ENCODE data around the gene ZBTB7C.

Gene ZBTB7C

DNA sequence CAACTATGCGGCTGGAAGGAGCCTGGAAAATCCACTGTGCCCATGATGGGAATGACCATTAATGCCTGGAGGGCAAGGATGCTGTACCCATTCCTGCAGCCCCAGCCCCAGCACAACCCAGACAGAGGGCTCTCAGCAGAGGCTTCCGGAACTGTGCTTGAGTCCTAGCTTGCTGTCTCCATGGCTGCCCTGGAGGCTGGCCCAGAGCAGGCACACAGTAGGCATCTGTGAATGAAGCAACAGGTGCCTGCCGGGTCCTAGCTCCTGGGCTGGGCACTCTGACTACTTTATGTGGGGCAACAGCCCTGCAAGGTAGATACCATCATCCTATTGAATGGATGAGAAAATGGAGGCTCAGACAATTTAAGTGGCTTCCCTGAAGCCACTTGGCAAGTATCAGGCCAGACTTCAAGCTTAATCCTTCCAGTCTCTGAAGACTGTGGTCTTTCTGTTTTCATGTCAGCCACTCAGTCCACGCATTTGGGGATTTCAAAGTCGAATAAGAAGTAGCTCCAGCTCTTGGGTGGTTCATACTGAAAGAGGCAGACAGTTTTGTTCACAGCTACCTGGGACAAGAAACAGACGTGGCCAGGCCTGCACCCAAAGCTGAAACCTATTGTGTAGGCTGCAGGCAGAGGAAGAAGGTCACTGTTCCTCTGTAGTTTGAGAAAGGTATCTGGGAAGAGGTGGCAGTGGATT lies 237.5 kb downstream of the ZBTB7C start:
- H3K27ac Mint-ChIP-seq = no peak overlapping the region
- no peaks in the 10 kb centered on the region for H3K36me3 Mint-ChIP-seq
- peak; percentile 19 for ATAC-seq
- no peak overlapping the region for H3K4me3 Mint-ChIP-seq
- no peak for DNase-seq (ENCODE audit: low spot score in 2 of 2)
- no peaks in the 10 kb centered on the region for H3K9me3 Mint-ChIP-seq
- H3K4me1 Mint-ChIP-seq = peaks cover 6% of the 10 kb centered on the region

DNA sequence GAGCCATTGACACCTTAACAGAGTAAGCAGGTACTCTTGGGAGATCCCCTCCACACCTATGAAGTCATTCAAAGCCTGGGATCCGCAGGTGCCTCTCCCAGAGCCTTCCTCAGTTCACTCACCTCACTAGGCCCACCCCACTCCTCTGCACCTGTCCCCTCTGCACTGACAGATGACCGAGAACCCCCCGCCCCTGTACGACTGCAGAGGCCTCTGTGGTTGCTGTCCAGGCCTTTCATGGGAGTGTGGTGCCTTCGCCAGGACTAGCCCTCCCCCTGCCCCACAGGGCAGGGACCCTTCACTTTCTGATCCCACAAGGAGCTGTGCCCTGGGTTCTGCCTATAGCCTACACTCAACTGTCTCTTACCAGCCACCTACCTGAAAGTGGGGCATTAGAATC lies 238.5 kb downstream of the ZBTB7C start:
- Mint-ChIP-seq H3K4me3 (no peak overlapping the region), H3K36me3 (no peaks in the 10 kb centered on the region), H3K27ac (no peak overlapping the region), H3K9me3 (no peaks in the 10 kb centered on the region), H3K4me1 (peaks cover 6% of the 10 kb centered on the region)
- ATAC-seq (peak; percentile 11), DNase-seq (ENCODE audit: low spot score in 2 of 2) (no peak)

DNA sequence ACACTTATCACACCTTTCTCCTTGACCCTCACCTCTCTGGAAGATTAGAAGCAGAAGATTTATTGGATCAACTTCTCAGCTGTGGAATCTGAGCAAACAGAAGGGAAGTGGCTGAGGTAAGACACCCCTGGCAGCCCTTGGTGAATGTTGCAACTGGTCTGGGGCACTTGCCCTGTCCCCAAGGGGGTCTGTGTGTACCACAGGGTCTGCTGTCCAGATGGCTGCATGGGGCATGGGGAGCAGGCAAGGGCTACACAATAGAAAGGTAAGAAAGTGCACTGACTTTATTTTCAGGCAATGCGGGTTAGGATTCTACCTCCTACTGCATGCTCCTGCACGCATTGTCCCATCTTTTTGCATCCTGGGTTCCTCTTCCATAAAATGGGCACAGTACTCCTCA lies 240.3 kb downstream of the ZBTB7C start:
- DNase-seq (ENCODE audit: low spot score in 2 of 2) (no peak), ATAC-seq (no peak)
- Mint-ChIP-seq H3K4me1 (peaks cover 6% of the 10 kb centered on the region), H3K9me3 (no peaks in the 10 kb centered on the region), H3K27ac (no peak overlapping the region), H3K4me3 (no peak overlapping the region), H3K36me3 (no peaks in the 10 kb centered on the region)

DNA sequence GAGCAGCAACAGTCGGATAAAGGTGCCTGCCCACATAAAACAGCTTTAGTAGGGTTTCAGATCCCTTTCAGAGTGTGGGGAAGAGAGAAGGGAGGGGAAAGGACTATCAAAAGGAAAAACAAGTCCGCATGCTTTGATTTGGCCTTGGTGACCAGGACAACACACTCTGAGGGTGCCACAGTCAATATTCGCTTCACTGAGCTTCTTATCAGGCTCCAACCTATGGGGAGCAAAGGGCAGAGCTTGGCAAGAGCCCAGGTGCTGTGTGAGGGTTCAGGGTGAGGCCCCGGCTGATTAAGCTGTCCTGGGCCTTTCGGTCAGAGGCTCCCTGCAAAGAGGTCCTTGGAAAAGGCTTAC lies 241.3 kb downstream of the ZBTB7C start:
- Mint-ChIP-seq H3K4me1 (peaks cover 6% of the 10 kb centered on the region), H3K4me3 (no peak overlapping the region), H3K27ac (no peak overlapping the region), H3K36me3 (no peaks in the 10 kb centered on the region), H3K9me3 (no peaks in the 10 kb centered on the region)
- ATAC-seq (no peak), DNase-seq (ENCODE audit: low spot score in 2 of 2) (no peak)

DNA sequence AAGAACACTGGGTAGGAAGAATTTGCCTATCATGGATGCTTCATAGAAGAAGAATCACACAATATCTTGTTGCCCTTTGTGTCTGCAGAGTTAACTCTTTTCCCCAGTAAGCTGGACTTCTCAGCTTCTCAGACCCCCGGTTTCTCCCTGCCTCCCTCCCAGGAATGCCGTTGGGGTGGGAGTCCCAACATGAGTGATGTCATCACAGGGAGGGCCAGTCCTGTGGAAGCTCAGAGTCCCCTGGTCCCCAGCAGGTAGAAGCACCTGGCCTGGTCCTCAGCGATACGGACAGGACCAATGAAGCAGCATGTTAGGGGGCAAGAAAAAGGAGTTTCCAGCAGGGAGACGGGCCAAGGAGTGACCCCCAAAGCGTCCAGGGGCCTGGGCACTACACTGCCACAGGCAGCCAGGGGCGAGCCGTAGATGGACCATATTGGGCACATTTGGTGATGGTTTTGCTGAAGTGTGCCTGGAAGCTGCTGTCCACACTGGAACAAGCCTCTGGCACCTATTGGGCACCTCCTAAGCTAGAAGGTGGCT lies 242.8 kb downstream of the ZBTB7C start:
- H3K36me3 Mint-ChIP-seq = no peaks in the 10 kb centered on the region
- no peak overlapping the region for H3K27ac Mint-ChIP-seq
- no peak for DNase-seq (ENCODE audit: low spot score in 2 of 2)
- ATAC-seq = no peak
- no peaks in the 10 kb centered on the region for H3K9me3 Mint-ChIP-seq
- H3K4me3 Mint-ChIP-seq = no peak overlapping the region
- H3K4me1 Mint-ChIP-seq = peaks cover 6% of the 10 kb centered on the region

DNA sequence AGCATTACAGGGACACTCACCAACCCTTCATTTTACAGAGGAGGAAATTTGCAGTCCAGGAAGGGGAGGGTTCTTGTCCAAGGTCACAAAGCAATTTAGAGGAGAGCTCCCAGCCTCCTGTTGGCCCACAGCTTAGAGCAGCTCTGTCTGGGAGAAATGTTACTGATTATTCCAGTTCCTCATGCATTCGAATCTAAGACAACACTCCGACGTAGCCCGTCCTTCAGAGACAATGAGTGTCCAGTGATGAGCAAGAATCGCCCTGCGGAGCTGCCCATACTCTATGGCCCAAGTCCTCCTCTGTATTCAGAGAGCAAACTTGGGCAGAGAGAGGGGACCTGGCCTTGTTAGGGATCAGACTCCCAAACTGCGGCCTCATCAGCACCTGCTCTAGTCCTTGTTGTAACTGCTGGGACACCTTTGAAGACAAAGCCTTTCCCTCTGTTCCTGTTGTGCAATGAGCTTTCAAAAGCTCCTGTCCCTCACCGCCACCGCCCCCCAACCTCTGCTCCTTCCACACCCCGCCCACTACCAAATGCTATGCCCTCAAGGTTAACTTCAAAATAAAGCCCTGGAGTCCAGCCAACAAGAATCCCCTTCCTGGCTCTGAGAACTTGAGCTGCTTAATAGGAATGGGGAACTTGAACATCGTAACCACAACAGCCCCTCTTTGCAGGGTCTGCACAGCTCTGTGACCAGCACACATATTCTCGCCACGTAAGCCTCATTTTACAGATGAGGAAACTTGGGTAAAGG lies 243.9 kb downstream of the ZBTB7C start:
- Mint-ChIP-seq H3K27ac (no peak overlapping the region), H3K36me3 (no peaks in the 10 kb centered on the region), H3K9me3 (no peaks in the 10 kb centered on the region), H3K4me1 (peaks cover 16% of the 10 kb centered on the region), H3K4me3 (no peak overlapping the region)
- ATAC-seq (no peak), DNase-seq (ENCODE audit: low spot score in 2 of 2) (no peak)

DNA sequence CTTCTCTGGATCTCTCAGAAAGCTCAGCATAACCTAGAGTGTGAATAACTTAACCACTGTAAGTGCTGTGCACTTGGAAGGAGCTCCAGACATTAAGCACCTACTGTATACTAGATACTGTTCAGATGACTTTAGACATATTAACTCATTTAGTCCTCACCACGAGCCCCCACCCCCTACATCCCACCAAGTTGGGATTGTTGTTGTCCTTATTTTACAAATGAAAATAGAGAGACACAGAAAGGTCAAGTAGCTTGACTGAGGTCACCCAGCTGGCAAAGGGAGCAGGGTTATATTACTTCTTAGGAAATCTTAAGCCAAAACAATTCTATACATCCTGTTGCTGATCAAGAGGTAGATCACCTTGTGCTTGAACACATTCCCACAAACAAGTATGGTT lies 244.5 kb downstream of the ZBTB7C start:
- ATAC-seq (no peak), DNase-seq (ENCODE audit: low spot score in 2 of 2) (no peak)
- Mint-ChIP-seq H3K4me3 (no peak overlapping the region), H3K9me3 (no peaks in the 10 kb centered on the region), H3K36me3 (no peaks in the 10 kb centered on the region), H3K27ac (no peak overlapping the region), H3K4me1 (peaks cover 16% of the 10 kb centered on the region)

DNA sequence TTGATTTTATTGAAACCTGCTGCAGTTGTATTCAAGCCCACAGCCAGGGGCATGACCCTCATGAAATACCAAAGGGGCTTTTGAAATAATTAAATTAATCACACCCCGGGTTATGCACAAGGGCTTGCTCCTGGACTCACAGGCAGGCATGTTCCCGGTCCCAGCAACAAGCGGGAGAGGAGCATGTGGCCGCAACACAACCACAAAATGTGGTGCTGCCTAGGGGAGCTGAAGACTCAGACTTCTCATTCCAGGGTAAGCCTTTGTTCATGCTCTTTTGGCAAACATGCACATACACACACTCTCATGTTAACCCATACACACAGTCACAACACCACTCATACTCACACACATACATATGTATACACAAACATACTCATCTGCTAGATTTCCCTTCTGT lies 245.1 kb downstream of the ZBTB7C start:
- Mint-ChIP-seq H3K36me3 (no peaks in the 10 kb centered on the region), H3K4me1 (peaks cover 16% of the 10 kb centered on the region), H3K4me3 (no peak overlapping the region), H3K9me3 (no peaks in the 10 kb centered on the region), H3K27ac (no peak overlapping the region)
- ATAC-seq (no peak), DNase-seq (ENCODE audit: low spot score in 2 of 2) (no peak)

DNA sequence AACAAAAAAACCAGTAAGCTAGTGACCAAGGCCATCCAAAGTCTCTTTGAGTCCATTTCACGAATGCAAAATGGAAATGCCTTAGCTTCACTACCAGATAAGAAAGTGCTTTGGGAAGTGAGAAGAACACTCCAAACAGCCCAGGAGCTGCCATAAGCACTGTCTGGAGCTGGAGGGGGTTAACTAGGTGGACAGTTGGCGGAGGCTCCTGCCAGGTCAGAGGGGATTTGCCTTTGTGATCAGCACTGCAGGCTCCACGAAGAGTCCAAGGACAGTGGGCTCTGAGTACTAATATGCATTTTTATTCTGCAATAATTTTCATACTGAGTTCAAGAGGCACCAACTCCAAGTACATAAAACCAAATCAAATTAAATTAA lies 245.5 kb downstream of the ZBTB7C start:
- peaks cover 16% of the 10 kb centered on the region for H3K4me1 Mint-ChIP-seq
- DNase-seq (ENCODE audit: low spot score in 2 of 2) (no peak), ATAC-seq (no peak)
- no peak overlapping the region for H3K27ac Mint-ChIP-seq
- no peaks in the 10 kb centered on the region for H3K36me3 Mint-ChIP-seq
- no peak overlapping the region for H3K4me3 Mint-ChIP-seq
- no peaks in the 10 kb centered on the region for H3K9me3 Mint-ChIP-seq

DNA sequence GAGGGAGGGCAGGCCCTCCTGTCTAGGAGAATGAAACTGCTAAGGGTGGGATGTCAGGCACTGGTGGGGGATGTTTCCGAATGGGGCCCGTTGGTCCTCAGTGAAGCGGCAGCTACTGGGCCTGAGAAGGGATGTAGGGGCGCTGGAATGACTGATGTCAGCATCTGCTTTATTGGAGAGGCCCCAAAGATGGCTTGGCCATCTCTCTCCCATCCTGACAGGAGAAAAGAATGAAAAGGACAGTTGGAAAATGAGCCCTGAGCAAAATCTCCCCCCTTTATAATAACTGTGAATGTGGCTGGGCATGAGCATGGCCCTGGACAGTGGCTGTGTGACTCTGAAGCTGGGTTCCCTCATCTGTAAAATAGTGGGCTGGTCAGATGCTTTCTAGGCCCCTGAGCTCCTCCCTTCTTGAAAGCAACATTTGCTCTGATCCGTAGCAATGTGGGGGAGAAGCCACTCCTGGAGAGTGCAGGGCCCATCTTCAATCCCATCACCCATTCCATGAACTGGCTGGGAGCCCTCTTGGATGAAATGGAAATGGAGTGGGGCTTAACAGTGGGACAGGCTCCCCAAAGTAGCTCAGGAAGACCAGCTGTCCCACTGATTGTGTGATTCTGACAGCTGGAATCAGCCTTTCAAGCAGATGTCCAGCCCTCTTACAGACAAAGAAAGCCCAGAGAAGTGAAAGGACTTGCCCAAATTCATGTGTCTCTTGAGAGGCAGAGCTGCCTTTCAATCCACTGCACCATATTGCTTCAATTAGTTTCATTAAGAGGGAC lies 246.0 kb downstream of the ZBTB7C start:
- no peak overlapping the region for H3K27ac Mint-ChIP-seq
- H3K9me3 Mint-ChIP-seq = no peaks in the 10 kb centered on the region
- DNase-seq (ENCODE audit: low spot score in 2 of 2) (no peak), ATAC-seq (no peak)
- peaks cover 16% of the 10 kb centered on the region for H3K4me1 Mint-ChIP-seq
- no peaks in the 10 kb centered on the region for H3K36me3 Mint-ChIP-seq
- H3K4me3 Mint-ChIP-seq = no peak overlapping the region

DNA sequence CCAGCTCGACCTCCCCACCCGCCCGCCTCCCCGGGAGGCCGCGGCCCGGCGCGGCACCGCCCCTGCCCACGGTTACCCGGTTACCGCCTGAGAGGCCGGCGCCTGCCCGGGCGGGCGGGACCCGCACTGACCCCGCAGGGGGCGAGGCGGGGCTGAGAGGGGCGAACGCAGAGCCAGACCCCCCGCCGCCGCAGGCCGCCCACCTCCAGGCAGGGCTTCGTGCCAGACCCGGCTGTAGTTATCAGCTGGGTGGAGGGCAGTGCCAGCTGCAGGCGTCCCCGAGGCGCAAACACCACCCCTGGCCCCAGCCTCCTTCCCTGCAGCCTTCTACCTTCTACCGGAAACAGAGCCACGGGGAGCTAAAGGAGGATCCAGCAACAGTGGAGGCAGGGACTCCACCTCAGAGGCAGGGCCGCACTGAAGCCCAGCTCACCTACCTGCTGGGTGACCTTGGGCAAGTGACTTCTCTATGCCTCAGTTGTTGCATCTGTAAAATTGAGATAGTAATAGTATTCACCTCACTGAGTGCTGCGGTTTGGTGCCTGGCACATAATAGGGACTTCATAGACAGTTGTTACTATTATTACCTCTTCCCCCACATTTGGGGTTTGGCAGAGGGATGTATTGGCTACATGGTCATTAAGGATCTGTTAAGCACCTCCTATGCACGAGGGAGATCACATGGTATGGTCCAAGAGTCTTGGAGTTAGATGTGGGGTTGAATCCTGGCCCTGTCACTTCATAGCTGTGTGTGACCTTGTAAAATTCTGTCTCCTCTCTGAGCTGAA lies 247.1 kb downstream of the ZBTB7C start:
- Mint-ChIP-seq H3K36me3 (no peaks in the 10 kb centered on the region), H3K4me1 (peaks cover 12% of the 10 kb centered on the region), H3K9me3 (no peaks in the 10 kb centered on the region), H3K4me3 (peak overlapping the region; percentile 57), H3K27ac (no peak overlapping the region)
- ATAC-seq = peak; percentile 63
- no peak for DNase-seq (ENCODE audit: low spot score in 2 of 2)

DNA sequence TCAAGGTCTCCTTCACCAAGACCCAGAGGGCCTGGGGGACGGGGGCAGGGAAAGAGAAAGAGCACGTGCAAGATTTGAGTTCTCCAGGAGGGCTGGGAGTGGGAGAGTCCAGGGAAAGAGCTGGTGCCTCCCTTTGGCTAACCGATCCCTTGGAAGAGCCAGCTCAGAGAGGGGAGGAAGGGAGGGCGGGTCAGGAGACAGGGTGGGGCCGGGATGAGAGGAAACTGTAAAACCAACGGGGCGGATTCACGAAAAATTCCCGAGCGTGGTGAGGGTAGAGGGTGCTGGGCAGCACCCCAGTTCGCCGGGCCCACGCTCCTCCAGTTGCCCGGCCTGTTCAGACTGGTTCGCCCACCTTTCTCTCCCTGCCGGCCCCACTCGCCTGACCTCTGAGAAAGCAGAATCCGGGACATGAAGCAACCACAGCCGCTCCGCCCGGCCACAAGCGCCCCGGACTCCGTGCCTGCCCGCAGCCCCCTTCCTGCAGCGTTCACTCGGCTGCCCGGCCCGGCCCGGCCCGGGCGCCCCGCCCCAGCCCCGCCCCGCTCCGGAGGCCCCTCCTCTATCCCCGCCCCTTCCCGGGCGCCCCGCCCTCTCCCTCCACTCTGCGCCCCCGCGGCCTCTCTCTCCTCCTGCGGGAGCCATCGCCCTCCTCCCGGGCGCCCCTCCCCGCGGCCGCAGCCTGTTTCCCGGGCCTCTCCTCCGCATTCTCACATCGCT lies 247.8 kb downstream of the ZBTB7C start:
- peak overlapping the region; percentile 57 for H3K4me3 Mint-ChIP-seq
- no peak overlapping the region for H3K27ac Mint-ChIP-seq

DNA sequence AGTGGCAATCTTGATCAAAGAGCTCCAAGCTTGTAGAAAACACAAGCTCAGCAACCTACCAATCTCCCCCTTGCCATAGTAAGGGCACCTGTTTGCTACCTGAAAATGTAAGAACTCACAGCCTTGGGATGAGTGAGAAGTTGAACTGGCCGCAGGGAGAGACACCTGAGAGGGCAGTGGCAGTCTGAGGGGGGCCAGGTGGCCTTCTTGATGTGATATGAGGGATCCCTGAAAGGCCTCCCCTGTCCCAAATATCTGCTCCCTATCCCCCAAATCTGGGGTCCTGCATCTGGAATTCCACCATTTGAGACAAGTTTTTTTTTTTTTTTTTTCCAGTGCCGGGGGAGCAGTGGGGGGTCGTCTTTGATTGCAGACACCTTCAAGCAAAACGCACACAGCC lies 248.6 kb downstream of the ZBTB7C start:
- Mint-ChIP-seq H3K4me3 (peak overlapping the region; percentile 57), H3K9me3 (no peaks in the 10 kb centered on the region), H3K27ac (no peak overlapping the region), H3K4me1 (peaks cover 9% of the 10 kb centered on the region), H3K36me3 (no peaks in the 10 kb centered on the region)
- ATAC-seq = no peak
- no peak for DNase-seq (ENCODE audit: low spot score in 2 of 2)

More for the DNA sequence above, 247.8 kb downstream of the ZBTB7C start:
- peak; percentile 88 for ATAC-seq
- peak; percentile 60 to 80 for DNase-seq (ENCODE audit: low spot score in 2 of 2)
- Mint-ChIP-seq H3K4me1 (peaks cover 9% of the 10 kb centered on the region), H3K36me3 (no peaks in the 10 kb centered on the region), H3K9me3 (no peaks in the 10 kb centered on the region)

DNA sequence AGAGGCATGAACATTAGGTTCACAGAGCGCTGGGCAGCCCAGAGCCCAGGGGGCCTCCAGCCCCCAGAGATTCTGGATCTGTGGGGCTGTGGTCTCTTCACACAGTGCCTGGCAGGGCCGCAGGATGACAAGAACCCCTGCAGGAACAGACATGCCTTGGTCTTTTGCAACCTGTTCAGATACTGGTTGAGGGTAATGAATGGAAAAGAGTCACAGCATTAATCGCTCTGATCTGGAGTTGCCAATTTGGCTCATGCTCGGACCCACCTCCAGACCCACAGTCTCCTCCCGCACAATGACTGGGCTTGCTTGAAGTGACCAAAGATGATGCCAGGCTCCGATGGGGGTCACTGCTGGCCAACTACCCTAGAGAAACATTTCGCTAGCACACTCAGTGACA lies 249.4 kb downstream of the ZBTB7C start:
- ATAC-seq = no peak
- no peak overlapping the region for H3K27ac Mint-ChIP-seq
- H3K36me3 Mint-ChIP-seq = no peaks in the 10 kb centered on the region
- no peak for DNase-seq (ENCODE audit: low spot score in 2 of 2)
- no peaks in the 10 kb centered on the region for H3K9me3 Mint-ChIP-seq
- peaks cover 9% of the 10 kb centered on the region for H3K4me1 Mint-ChIP-seq
- no peak overlapping the region for H3K4me3 Mint-ChIP-seq

Measured in stimulated activated effector memory CD8-positive, alpha-beta T cell treated with anti-CD3 and anti-CD28 coated beads, Interleukin-12 subunit alpha, Interleukin-12 subunit beta, amount 100 ng/mL, for 72 hours (primary cell).